ENCODE results near the gene TTN.

TTN gene

GRCh38 chr2:178485356-178485755, 321.9 kb downstream of the TTN start:
- no peak for DNase-seq (ENCODE audit: low read depth)

GRCh38 chr2:178484245-178485041, 322.8 kb downstream of the TTN start:
- DNase-seq (ENCODE audit: low read depth): no peak

GRCh38 chr2:178482437-178482836, 324.8 kb downstream of the TTN start:
- DNase-seq (ENCODE audit: low read depth): no peak

- DNase-seq (ENCODE audit: low read depth): peak; percentile 93
These were observed 326.7 kb downstream of the TTN start, which contains the start of gene PLEKHA3 for GRCh38 chr2:178480227-178481181. Gene PLEKHA3 (plus strand): TSS chr2:178480457. CDS start chr2:178480870, 413 bp downstream.

- DNase-seq (ENCODE audit: low read depth): no peak
These were observed 327.4 kb downstream of the TTN start for GRCh38 chr2:178479758-178480226.

- DNase-seq (ENCODE audit: low read depth): no peak
These were observed 328.0 kb downstream of the TTN start for GRCh38 chr2:178479275-178479616.

GRCh38 chr2:178478439-178479274, 328.6 kb downstream of the TTN start, which contains the start of gene FKBP7:
Gene FKBP7 (minus strand): TSS chr2:178478600. CDS start chr2:178478499, 101 bp downstream.
- peak; percentile 81 for DNase-seq (ENCODE audit: low read depth)

GRCh38 chr2:178478130-178478438, 329.1 kb downstream of the TTN start:
- peak; percentile 36 for DNase-seq (ENCODE audit: low read depth)

GRCh38 chr2:178477443-178478129, 329.6 kb downstream of the TTN start:
- no peak for DNase-seq (ENCODE audit: low read depth)

GRCh38 chr2:178476477-178476876, 330.7 kb downstream of the TTN start:
- no peak for DNase-seq (ENCODE audit: low read depth)

Measured in iris pigment epithelial cell (primary cell).